NT2/D1 (cell line): ENCODE results near the gene TANC1.

Experiments used
- DNase-seq: peaks from one replicate; pipeline ENCODE4 v3.0.0-alpha.2; 2011; ENCODE audit warnings: low read depth, low spot score
- H3K27me3 ChIP-seq: 2 replicates; pipeline ENCODE4 v1.6.0; 2011; ENCODE audit warnings: mild to moderate bottlenecking; ENCODE audit not compliant: insufficient read length, insufficient read depth
- H3K36me3 ChIP-seq: 2 replicates; pipeline ENCODE4 v1.6.1; 2011; ENCODE audit warnings: mild to moderate bottlenecking, low read length, mixed read lengths; ENCODE audit not compliant: insufficient read depth, insufficient read length
- H3K4me1 ChIP-seq: 2 replicates; pipeline ENCODE4 v1.5.1; 2011; ENCODE audit not compliant: insufficient read depth, insufficient read length
- H3K4me3 ChIP-seq: 2 replicates; pipeline ENCODE4 v1.5.1; 2011; ENCODE audit warnings: low read depth; ENCODE audit not compliant: insufficient read length
- H3K9ac ChIP-seq: 2 replicates; pipeline ENCODE4 v1.6.0; 2011; ENCODE audit warnings: low read depth; ENCODE audit not compliant: insufficient read length
- H3K9me3 ChIP-seq: 2 replicates; pipeline ENCODE4 v1.5.1; 2011; ENCODE audit warnings: mild to moderate bottlenecking, low read length; ENCODE audit not compliant: insufficient read depth
- SUZ12 ChIP-seq: IDR thresholded peaks from 2 replicates; pipeline ENCODE4 v1.6.1; 2011; ENCODE audit not compliant: insufficient read length, insufficient read depth; ENCODE audit errors: extremely low read depth
- YY1 ChIP-seq: IDR thresholded peaks from 2 replicates; pipeline ENCODE4 v1.6.1; 2011; ENCODE audit not compliant: insufficient read length, insufficient read depth
- ZNF274 ChIP-seq: IDR thresholded peaks from 2 replicates; pipeline ENCODE4 v1.6.1; 2011; ENCODE audit warnings: mild to moderate bottlenecking, low read depth, low read length

The TANC1 gene

DNA sequence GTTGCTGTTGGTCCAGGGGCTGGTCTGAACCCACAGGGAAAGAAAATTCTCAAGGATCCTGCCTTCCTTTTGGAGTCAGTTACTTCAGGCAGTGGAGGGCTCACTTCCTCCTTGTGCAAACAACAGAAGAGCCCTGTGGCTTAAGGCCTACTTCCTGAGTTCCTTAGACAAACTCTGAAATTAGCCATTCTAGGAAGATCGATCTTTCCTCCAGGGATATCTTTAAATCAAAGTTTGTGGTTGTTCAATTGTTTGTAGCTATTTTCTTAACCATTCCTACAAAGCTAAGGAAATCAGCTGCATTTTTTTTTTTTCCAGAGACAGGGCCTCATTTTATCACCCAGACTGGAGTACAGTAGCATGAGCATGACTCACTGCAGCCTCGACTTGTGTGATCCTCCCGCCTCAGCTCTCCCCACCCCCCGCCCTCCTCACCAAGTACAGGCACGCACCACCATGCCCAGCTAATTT, 156.0 kb downstream of the TANC1 start:
- no peak overlapping the region for H3K9ac ChIP-seq
- peak; percentile 27 for DNase-seq

DNA sequence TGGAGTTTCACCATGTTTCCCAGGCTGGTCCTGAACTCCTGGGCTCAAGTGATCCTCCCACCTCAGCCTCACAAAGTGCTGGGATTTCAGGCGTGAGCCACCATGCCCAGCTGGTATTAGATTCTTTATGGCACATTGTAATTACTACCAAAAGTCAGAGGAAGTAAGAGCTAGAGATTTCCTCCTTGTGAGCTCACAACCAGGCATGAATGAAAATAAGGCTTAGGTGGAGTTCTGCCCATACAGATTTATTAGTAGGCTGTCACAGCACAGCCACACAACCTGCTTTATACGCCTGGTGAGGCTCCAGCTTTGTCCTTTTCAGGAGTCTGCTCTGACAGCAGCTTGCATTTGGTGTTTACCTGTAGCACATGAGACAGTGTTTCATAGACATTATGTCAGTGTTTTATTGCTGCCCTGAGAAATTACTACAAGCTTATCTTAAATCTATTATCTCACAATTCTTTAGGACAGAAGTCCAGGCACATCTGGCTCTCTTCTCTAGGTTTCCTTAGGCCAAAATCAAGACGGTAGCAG, 156.6 kb downstream of the TANC1 start:
- Histone ChIP-seq H3K36me3 (no peaks in the 10 kb centered on the region), H3K9ac (no peak overlapping the region), H3K27me3 (no peaks in the 10 kb centered on the region), H3K4me3 (no peak overlapping the region), H3K4me1 (peaks cover 3% of the 10 kb centered on the region), H3K9me3 (no peaks in the 10 kb centered on the region)
- TF ChIP-seq YY1 (no peak), SUZ12 (no peak), ZNF274 (no peak)
- no peak for DNase-seq

More for the DNA sequence above, 156.0 kb downstream of the TANC1 start:
- H3K9me3 ChIP-seq, result no peaks in the 10 kb centered on the region
- H3K36me3 ChIP-seq, result no peaks in the 10 kb centered on the region
- H3K27me3 ChIP-seq, result no peaks in the 10 kb centered on the region
- H3K4me3 ChIP-seq, result no peak overlapping the region
- peaks cover 3% of the 10 kb centered on the region for H3K4me1 ChIP-seq
- no peak for TF ChIP-seq ZNF274

DNA sequence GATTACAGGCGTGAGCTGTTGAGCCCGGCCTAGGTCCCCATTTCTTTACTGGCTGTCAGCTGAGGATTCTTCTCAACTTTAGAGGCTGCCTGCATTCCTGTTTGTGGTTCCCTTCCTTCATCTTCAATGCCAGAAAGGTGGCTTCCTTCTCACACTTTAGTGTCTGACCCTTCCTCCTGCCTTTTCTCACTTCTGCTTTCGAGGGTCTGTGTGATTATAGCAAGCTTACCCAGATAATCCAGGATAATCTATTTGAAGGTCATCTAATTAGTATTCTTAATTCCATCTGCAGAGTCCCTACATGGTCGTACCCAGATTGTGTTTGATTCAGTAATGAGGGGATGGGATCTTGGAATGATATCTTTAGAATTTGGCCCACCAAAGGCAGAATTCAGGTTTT, 157.4 kb downstream of the TANC1 start:
- Histone ChIP-seq H3K4me1 (peaks cover 3% of the 10 kb centered on the region), H3K36me3 (no peaks in the 10 kb centered on the region), H3K9me3 (no peaks in the 10 kb centered on the region), H3K9ac (no peak overlapping the region), H3K4me3 (no peak overlapping the region), H3K27me3 (no peaks in the 10 kb centered on the region)
- TF ChIP-seq ZNF274 (no peak), YY1 (no peak), SUZ12 (no peak)
- no peak for DNase-seq

DNA sequence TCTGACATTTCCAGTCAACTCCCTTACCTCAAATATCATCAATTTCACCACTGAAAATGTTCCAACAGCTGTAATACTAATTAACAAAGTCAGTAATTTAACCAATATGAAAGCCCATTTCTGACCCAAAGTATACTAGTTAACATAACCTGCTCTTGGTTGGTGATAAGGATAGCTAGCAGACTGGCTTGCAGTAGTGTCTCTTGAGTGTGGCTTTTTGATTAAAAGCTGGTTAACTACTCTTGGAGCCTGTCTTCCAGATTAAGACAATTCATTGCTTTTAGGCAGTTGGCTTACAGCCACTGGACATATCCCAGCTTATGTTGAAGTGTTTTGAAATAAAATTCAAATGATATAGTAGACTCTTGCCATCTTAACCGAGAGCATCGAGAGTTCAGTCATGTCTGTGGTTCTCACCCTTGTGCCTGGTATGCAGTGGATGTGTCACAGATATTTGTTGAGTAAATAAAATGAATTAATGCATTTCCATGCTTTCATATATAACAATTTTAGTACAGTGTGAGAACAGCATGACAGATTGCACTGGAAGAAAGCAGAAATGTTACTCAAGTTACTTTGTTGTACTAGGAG, 158.1 kb downstream of the TANC1 start:
- Histone ChIP-seq H3K4me1 (peaks cover 3% of the 10 kb centered on the region), H3K36me3 (no peaks in the 10 kb centered on the region), H3K4me3 (no peak overlapping the region), H3K27me3 (no peaks in the 10 kb centered on the region), H3K9me3 (no peaks in the 10 kb centered on the region), H3K9ac (no peak overlapping the region)
- TF ChIP-seq YY1, result no peak
- no peak for TF ChIP-seq SUZ12
- no peak for TF ChIP-seq ZNF274
- DNase-seq, result no peak

DNA sequence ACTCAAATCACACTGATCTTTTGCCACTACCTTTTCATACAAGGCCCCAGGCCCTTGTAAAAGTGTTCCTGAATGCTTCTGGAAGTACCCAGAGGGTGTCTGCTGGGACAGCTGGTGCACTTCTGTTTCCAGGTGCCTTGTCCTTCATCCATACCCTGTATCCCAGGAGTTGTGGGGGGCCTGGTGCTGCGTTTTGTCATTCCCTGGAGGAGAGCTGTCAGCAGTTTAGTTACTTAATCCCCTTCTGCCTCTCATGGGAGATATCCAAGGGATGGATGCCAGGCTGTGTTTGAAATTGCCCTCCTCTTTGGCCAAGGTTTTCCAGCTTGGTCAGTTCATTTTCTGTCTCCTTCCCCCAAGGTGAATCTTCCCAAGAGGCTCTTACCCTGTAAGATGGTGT, 159.8 kb downstream of the TANC1 start:
- H3K27me3 ChIP-seq, result no peaks in the 10 kb centered on the region
- no peak for DNase-seq
- no peak overlapping the region for H3K4me3 ChIP-seq
- no peaks in the 10 kb centered on the region for H3K36me3 ChIP-seq
- H3K9me3 ChIP-seq, result no peaks in the 10 kb centered on the region
- TF ChIP-seq SUZ12 (no peak), YY1 (no peak), ZNF274 (no peak)
- peaks cover under 1% of the 10 kb centered on the region for H3K4me1 ChIP-seq
- H3K9ac ChIP-seq, result no peak overlapping the region

DNA sequence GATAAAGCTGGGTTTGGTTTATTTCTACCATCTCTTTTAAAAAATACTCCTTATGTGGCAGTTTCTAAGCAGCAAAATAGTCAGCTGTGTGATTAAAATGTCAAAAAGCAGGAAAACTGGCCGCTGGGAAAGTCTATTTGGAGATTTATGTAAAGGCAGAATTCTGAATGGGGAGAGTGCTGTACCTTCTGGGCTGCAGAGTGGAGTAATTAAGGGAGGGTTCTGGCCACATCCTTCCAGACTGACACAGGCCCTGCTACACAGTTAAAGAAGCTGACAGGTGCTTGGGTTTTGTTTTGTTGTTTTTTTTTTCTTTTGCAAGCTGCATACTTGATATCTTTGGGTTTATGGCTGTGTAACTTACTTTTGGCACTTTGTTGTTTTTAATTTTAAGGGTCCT, 160.8 kb downstream of the TANC1 start:
- no peak overlapping the region for H3K9ac ChIP-seq
- no peaks in the 10 kb centered on the region for H3K36me3 ChIP-seq
- no peaks in the 10 kb centered on the region for H3K9me3 ChIP-seq
- no peak for DNase-seq
- no peak overlapping the region for H3K4me3 ChIP-seq
- H3K27me3 ChIP-seq, result no peaks in the 10 kb centered on the region
- H3K4me1 ChIP-seq, result no peaks in the 10 kb centered on the region
- TF ChIP-seq ZNF274, result no peak
- no peak for TF ChIP-seq YY1
- no peak for TF ChIP-seq SUZ12

DNA sequence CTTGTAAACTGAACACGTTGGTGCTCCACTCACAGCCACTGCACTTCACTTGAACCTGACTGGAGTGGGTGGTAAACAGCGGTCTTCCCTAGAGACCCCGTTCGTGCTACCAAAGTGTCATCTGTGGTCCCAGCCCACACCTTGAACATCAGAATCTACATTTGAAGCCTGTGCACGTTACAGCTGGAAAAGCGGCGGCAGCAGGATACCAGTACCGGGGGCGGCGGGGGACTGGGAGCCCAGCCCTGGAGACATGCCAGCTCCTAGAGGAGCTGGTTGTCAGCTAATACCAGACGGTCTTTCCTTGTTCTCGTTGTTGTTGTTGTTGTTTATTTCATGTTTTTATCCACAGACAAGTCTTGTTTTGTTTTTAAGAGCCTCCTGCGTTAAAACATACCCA, 161.4 kb downstream of the TANC1 start:
- Histone ChIP-seq H3K36me3 (no peaks in the 10 kb centered on the region), H3K4me1 (no peaks in the 10 kb centered on the region), H3K9me3 (no peaks in the 10 kb centered on the region), H3K9ac (no peak overlapping the region), H3K4me3 (no peak overlapping the region), H3K27me3 (no peaks in the 10 kb centered on the region)
- no peak for DNase-seq
- TF ChIP-seq ZNF274 (no peak), SUZ12 (no peak), YY1 (no peak)
